Measurements from ENCODE around the gene CCDC86. TPM values are rescaled to one million over a fixed set of nuclear protein-coding genes. Genes with fewer than 3 reads are reported as not detected.

CCDC86 gene
- total RNA-seq, 4 donors from 2014 or later = 32.5 to 46.3 (median 40.3) TPM

GRCh38 chr11:60798631-60799030 lies 43.3 kb upstream of the CCDC86 start:
- H3K9me3 ChIP-seq = no peaks in the 10 kb centered on the region
- 100% methylated on average over 2 of the region's 3 CpGs for WGBS
- TF ChIP-seq CTCF (IDR thresholded peaks at IDR 0.05) = no peak
- TF ChIP-seq POLR2A (IDR thresholded peaks at IDR 0.05) = no peak
- no peak for TF ChIP-seq POLR2AphosphoS5 (IDR thresholded peaks at IDR 0.05)
- TF ChIP-seq EP300 (IDR thresholded peaks at IDR 0.05) = no peak
- no peak overlapping the region for H3K27ac ChIP-seq
- peaks cover 6% of the 10 kb centered on the region for H3K27me3 ChIP-seq
- no peaks in the 10 kb centered on the region for H3K36me3 ChIP-seq
- DNase-seq (ENCODE audit: low spot score in 2 of 2) = no peak
- no peaks in the 10 kb centered on the region for H3K4me1 ChIP-seq
- H3K4me3 ChIP-seq = no peak overlapping the region

GRCh38 chr11:60801194-60801593 lies 40.7 kb upstream of the CCDC86 start:
- no peak for TF ChIP-seq EP300 (IDR thresholded peaks at IDR 0.05)
- no peak for TF ChIP-seq POLR2AphosphoS5 (IDR thresholded peaks at IDR 0.05)
- TF ChIP-seq CTCF (IDR thresholded peaks at IDR 0.05) = no peak

GRCh38 chr11:60803273-60803936 lies 38.5 kb upstream of the CCDC86 start:
- Histone ChIP-seq H3K4me3 (no peak overlapping the region), H3K27ac (no peak overlapping the region), H3K36me3 (no peaks in the 10 kb centered on the region), H3K27me3 (peaks cover 13% of the 10 kb centered on the region), H3K4me1 (no peaks in the 10 kb centered on the region), H3K9me3 (no peaks in the 10 kb centered on the region)
- 69% methylated on average over 7 of the region's 7 CpGs for WGBS
- no peak for TF ChIP-seq POLR2AphosphoS5 (IDR thresholded peaks at IDR 0.05)
- TF ChIP-seq POLR2A (IDR thresholded peaks at IDR 0.05) = no peak
- TF ChIP-seq CTCF (IDR thresholded peaks at IDR 0.05) = no peak
- TF ChIP-seq EP300 (IDR thresholded peaks at IDR 0.05) = no peak
- DNase-seq (ENCODE audit: low spot score in 2 of 2) = no peak

More at GRCh38 chr11:60801194-60801593, 40.7 kb upstream of the CCDC86 start:
- Histone ChIP-seq H3K27me3 (peaks cover 14% of the 10 kb centered on the region), H3K36me3 (no peaks in the 10 kb centered on the region), H3K9me3 (no peaks in the 10 kb centered on the region), H3K4me1 (no peaks in the 10 kb centered on the region), H3K27ac (no peak overlapping the region), H3K4me3 (no peak overlapping the region)
- 95% methylated on average over 10 of the region's 10 CpGs for WGBS
- DNase-seq (ENCODE audit: low spot score in 2 of 2) = no peak

GRCh38 chr11:60809249-60809648 lies 32.7 kb upstream of the CCDC86 start:
- Histone ChIP-seq H3K4me3 (no peak overlapping the region), H3K4me1 (peaks cover 7% of the 10 kb centered on the region), H3K9me3 (no peaks in the 10 kb centered on the region), H3K36me3 (no peaks in the 10 kb centered on the region), H3K27me3 (peaks cover 4% of the 10 kb centered on the region), H3K27ac (no peak overlapping the region)
- DNase-seq (ENCODE audit: low spot score in 2 of 2) = no peak
- TF ChIP-seq POLR2AphosphoS5 (IDR thresholded peaks at IDR 0.05) (no peak), EP300 (IDR thresholded peaks at IDR 0.05) (no peak), POLR2A (IDR thresholded peaks at IDR 0.05) (no peak)
- WGBS = 63% methylated on average over 2 of the region's 3 CpGs

- 86% methylated on average over 11 of the region's 11 CpGs for WGBS
- Histone ChIP-seq H3K27ac (no peak overlapping the region), H3K36me3 (no peaks in the 10 kb centered on the region), H3K9me3 (no peaks in the 10 kb centered on the region), H3K4me1 (peaks cover 7% of the 10 kb centered on the region), H3K4me3 (no peak overlapping the region), H3K27me3 (peaks cover 2% of the 10 kb centered on the region)
- TF ChIP-seq POLR2A (IDR thresholded peaks at IDR 0.05) (no peak), POLR2AphosphoS5 (IDR thresholded peaks at IDR 0.05) (no peak), CTCF (IDR thresholded peaks at IDR 0.05) (no peak), EP300 (IDR thresholded peaks at IDR 0.05) (no peak)
- no peak for DNase-seq (ENCODE audit: low spot score in 2 of 2)
These were observed 32.2 kb upstream of the CCDC86 start for GRCh38 chr11:60809691-60810090.
